Measurements from ENCODE around the gene RUBCNL.
"Not testable (repeated sequence)": the region's sequence is repeated elsewhere in the genome, so short reads cannot be mapped to it uniquely, and the experiment has no call there.

Gene RUBCNL, protein sequence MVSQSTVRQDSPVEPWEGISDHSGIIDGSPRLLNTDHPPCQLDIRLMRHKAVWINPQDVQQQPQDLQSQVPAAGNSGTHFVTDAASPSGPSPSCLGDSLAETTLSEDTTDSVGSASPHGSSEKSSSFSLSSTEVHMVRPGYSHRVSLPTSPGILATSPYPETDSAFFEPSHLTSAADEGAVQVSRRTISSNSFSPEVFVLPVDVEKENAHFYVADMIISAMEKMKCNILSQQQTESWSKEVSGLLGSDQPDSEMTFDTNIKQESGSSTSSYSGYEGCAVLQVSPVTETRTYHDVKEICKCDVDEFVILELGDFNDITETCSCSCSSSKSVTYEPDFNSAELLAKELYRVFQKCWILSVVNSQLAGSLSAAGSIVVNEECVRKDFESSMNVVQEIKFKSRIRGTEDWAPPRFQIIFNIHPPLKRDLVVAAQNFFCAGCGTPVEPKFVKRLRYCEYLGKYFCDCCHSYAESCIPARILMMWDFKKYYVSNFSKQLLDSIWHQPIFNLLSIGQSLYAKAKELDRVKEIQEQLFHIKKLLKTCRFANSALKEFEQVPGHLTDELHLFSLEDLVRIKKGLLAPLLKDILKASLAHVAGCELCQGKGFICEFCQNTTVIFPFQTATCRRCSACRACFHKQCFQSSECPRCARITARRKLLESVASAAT

GRCh38 chr13:46387064-46387851 lies at the start of gene RUBCNL:
Gene RUBCNL (minus strand): TSS chr13:46387252. CDS start chr13:46372475, 14,777 bp downstream.
- DNase-seq: peak; percentile 73

DNA sequence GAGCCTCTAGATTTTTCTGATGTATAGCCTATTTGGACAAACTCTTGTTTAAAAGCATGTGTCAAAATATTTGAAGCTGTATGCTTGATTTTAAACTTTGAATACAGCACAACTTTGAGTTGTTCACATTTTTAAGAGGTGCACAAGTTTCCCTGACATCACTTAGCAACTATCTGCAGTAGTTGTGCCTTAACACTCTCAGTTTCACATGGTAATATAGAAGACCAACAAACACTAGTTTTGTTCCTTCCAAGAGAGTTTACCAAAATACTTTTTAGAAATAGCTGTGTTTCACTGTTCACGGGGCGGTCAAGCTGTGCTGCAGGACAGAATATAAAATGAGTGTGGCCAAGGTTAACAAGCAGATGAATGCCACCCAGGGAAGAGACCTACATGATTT lies 42.5 kb upstream of the RUBCNL start:
- not testable (repeated sequence) for DNase-seq

DNA sequence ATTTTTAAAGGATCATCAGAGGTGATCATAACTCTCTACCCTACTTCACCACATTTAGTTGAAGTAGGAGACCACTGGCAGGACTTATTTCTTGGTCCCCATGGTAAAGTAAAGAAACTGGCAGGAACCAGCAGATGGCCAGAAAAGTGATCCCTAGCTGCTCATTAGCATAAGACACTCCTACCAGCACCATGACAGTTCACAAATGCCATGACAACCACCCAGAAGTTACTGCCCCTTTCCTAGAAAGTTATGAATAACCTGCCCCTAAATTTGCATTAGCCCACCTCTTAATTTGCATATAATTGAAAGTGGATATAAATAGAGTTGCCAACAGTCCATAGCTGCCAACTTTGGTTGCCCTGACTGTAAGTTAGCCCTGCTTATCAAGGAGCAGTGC lies 18.4 kb upstream of the RUBCNL start:
- DNase-seq: no peak

- no peak for DNase-seq
Measured at GRCh38 chr13:46404733-46405100, 17.7 kb upstream of the RUBCNL start.

- no peak for DNase-seq
Measured at GRCh38 chr13:46403851-46404732, 17.0 kb upstream of the RUBCNL start.

GRCh38 chr13:46402178-46402577 lies 15.1 kb upstream of the RUBCNL start:
- DNase-seq: no peak

DNA sequence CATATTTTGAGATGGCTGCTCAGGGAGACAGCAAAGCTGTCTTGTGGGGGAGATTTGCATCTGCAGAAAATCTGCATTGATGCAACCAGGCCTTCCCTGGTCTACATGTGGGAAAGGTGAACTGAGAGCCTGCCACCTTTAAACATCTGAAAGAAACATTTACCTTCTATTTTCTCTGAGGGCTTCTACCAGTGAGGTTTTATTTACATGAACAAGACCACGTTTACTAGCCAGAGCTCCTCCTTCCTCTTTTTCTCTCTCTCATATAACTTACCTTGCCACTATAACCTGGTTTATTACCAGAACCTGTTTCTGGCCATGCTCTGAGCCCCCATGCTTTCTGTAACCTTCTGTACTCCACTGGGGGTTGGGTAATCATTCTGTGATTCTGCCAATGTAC lies 14.4 kb upstream of the RUBCNL start:
- DNase-seq: no peak

GRCh38 chr13:46396341-46396740 lies 9.3 kb upstream of the RUBCNL start:
- no peak for DNase-seq

DNA sequence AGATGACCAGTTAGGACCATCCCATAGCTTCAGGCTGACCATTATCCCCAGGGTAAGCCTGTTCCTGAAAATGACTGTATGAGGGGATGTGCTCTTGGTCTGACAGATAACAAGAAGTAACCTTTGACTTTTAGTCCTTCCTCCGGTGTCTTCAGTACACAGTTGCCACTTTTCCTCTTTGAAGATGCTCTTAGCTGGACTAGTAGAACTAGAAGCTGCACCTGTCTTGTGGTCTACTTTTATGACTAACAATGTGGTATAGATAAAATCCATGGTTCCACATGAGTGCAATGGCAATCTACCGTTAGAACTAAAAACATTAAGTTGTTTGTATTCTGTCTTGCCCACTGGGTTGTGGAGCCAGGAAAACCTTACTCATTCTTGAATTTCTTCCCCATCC lies 5.9 kb upstream of the RUBCNL start:
- DNase-seq: no peak

- peak; percentile 60 for DNase-seq
Measured at GRCh38 chr13:46389457-46390451, 2.7 kb upstream of the RUBCNL start.

DNA sequence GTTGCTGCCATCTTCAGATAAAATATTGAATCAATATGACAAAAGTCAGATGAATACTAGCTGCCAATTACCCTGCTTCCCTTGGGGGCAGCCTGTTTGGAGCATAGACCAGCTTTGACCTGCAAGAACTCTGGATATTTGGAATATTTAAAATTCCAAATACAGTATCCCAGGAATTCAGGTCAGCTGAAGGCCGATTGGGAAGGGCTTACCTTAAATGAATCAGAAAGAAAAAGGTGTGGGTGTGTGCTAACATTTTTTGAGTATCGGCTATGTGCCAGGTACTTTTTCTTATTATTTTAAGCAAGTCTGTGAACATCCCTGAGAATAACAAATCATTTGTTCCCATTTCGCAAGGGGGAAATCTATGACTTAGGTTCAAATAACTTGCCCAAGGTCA lies 1.8 kb upstream of the RUBCNL start:
- DNase-seq: no peak

- DNase-seq: no peak
Measured at GRCh38 chr13:46388308-46388707, 1.3 kb upstream of the RUBCNL start.

DNA sequence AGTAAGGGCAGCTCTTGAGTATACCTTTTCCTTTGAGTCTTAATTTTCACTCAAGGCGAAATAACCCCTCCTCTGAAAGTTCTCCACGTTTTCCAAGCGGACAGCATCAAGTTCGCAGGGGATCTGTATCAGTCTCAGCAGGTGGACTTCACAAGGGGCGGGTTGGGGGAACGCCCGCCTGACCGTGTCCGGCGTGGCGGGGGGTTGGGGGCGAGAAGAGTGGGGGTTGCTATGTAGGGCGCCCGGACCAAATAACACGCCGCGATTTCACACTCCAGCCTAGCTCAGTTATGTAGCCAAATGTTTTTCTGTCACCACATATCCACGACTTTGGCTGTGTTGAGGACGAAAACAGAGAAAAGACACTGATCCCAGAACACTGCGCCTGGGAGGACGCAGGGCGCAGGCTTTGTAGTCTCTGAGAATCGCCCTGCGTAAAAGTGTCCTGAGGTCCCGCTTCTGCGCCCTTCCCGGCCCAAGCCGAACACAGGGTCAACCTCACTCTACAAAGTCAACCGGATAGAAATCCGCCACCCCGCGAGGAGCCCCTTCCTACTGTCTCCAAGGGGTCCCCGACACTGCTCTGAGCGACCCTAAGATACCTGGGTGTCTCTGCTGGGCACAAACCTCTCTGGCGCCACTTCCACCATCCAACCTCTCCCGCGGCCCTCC lies 524 bp downstream of the RUBCNL start:
- no peak for DNase-seq

DNA sequence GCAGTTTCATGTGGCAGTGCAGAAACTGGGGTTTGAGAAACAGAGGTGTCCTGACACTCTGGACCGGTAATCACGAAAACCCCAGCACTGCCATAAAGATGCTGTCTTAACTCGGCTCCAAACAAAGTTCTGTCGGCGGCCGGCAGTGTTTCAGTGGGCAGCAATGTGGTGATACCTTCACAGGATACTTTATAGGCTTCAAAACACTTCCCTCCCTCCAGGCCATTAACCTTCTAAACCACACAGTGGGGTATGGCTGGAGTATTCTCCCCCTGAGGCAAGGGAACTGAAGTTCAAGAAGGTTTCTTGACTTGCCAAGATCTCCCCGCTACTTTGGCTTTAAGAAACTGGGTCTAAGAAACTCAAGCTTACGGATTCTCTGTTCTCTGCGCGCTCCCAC lies 1.1 kb downstream of the RUBCNL start:
- DNase-seq: peak; percentile 21

- no peak for DNase-seq
Measured at GRCh38 chr13:46383383-46383782, 3.7 kb downstream of the RUBCNL start.

DNA sequence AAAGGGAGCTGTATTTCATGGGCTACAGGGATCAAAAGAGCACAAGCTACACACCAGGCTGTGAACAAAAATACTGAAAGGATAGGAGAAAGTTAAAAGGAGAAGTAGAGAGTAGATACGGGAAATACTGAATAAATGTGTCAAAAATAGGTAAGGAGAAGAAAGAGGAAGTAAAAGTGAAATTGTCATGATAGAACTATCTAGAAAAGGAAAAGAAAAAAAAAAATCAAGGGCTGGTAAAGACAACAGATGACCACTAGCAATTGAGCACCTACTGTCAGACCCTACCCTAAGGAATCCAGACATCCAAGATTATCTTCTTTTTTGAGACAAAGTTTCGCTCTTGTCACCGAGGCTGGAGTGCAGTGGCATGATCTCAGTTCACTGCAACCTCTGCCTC lies 4.8 kb downstream of the RUBCNL start:
- DNase-seq: no peak

DNA sequence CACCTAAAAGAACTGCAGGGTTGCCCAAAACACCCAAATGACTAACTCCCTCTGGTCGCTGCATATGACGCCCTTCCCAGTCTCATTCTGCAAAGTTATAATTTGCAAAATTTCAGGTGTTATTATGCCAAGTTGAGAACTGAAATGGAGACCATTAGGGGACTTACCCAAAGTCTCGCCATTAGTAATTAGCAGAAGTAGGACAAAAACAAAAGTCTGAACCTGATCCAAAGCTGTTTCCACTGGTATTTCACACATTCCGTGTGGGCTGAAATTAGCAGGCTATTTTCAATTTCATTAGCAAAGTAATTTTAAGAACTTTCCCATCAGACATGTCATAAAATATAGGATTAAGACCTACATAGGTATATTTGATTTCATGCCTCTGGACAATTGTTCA lies 6.8 kb downstream of the RUBCNL start:
- no peak for DNase-seq

DNA sequence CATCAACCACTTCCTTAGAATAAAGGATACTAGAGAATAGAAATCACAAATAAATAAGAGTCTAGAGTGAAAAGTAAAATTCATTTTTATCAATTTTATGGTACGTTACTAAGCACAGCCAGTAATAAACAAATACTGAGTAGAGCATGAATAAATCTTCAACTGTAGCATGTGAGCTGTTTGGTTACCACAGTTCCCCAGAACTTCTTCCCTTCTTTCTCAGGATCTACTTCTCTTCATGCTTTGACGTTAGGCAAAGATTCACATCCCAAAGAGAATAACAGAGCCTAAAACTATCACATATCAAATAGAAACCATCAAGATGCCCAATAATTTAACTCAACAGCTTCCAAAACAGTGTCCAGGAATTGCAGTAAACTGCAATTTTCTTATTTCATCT lies 7.4 kb downstream of the RUBCNL start:
- DNase-seq: no peak

DNA sequence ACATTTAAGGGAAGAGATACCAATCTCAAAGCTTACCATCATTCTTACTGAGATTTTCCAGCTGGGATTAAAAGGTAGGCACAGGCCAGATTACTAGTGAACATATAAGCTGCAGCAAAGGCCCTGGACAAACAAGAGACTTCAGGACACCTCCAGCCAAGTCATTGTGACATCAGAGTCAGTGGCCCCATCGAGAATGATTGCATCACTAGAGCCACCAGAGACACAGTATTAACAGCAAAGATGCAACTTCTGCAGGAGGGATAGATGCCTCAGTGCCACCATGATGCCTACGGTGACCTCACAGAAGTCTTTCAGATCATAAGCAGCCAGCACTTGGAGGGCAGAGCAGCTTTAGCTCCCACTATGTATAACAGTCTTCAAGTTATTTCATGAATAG lies 8.6 kb downstream of the RUBCNL start:
- no peak for DNase-seq

DNA sequence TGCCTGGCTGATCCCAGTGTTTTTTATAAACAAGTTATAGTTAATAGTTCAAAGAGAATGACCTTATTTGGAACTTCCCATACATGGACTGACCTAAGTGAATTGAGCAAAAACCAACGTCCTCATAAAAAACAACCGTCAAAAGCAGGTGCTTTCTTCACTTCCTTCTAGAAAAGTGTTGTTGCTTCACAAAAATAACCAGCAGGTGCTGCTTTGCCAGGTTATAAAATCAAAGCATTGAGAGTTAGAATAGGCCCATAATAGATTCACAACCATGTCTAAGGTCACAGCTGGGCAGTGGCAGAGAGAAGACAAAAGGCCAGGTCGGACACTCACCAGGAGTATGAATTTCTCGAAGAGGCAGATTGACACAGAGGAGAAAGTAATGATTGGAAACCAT lies 9.5 kb downstream of the RUBCNL start:
- no peak for DNase-seq

DNA sequence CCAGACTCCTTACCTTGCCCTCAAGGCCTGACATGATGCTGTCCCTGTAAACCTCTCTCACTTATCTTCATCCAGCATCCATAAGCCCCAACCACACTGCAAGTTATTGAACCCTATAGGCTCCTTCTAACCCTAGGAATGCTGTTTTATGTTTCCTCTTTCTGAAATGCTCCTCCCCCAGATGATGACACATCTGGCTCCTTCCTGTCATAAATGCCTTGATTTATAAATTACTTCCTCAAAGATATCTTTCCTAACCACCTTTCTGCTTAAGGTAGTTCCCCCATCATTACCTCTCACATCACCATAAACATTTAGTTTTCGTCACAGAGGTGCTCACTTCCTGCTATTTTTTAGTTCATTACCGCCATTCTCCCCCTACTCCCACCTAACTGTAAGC lies 12.3 kb downstream of the RUBCNL start:
- no peak for DNase-seq
